ENCODE measurements around the gene TMEM54. TPM values are rescaled to one million over a fixed set of nuclear protein-coding genes. Genes with fewer than 3 reads are reported as not detected.
A peak's percentile ranks its signal among the peaks of the same experiment; 100 is the strongest.

TMEM54 gene
- total and polyA plus RNA-seq, 2 of the 13 experiments (the other 11 are each of a cell fraction or from before 2014, with no cell fraction given), result 2.5 to 2.9 TPM

DNA sequence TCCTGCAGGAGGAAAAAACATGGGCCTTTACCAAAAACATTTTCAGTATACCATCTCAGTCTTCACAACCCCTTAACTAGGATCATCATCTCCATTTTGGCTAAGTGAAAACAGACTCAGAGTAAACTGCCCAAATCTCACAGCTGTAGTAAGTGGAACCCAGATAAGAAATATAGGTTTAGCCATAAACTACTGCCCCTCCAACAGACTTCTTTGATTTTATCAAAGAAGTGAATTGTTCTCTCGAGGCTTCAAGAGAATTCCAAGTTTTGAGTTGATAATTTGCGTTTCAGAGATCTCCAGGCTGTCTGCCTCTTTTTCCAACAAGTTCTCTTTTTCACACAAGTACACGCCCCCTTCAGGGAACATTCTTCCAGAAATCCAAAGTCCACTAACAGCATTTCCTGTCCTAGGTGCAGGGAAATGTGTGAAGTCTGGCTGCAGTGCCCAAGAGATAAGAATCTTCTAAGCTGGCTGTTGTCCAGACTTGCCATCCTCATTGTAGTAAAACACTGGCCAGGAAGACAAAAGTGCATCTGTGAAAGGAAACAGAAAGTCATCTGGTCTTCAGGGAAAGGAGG, 32.6 kb upstream of the TMEM54 start (continued):
- TF ChIP-seq ZNF549 (CRISPR knock-in tag; IDR thresholded peaks at IDR 0.05) (no peak), ZNF44 (CRISPR knock-in tag; IDR thresholded peaks at IDR 0.05) (no peak), ZNF337 (CRISPR knock-in tag; IDR thresholded peaks at IDR 0.05; ENCODE audit: borderline replicate concordance, low read depth) (no peak), GTF2F1 (IDR thresholded peaks at IDR 0.05; ENCODE audit: low read length) (no peak), SKI (IDR thresholded peaks at IDR 0.05; ENCODE audit: partially characterized antibody) (peak; percentile 19), ZNF7 (CRISPR knock-in tag; IDR thresholded peaks at IDR 0.05) (no peak), ZFP36 (IDR thresholded peaks at IDR 0.05; ENCODE audit: borderline replicate concordance, low read depth, low read length, partially characterized antibody) (no peak), ZNF563 (CRISPR knock-in tag; IDR thresholded peaks at IDR 0.05) (no peak), ZNF572 (CRISPR knock-in tag; IDR thresholded peaks at IDR 0.05) (no peak), DMAP1 (CRISPR knock-in tag; IDR thresholded peaks at IDR 0.05) (peak; percentile 45; the same call in 1 of the 2 replicates), HMG20B (CRISPR knock-in tag; conservative IDR thresholded peaks at IDR 0.05) (peak; percentile 64), MED8 (CRISPR knock-in tag; IDR thresholded peaks at IDR 0.05; ENCODE audit: insufficient replicate concordance) (no peak), FOXK2 (IDR thresholded peaks at IDR 0.05) (no peak), ZNF33A (CRISPR knock-in tag; IDR thresholded peaks at IDR 0.05; ENCODE audit: borderline replicate concordance) (peak; percentile 33; the same call in 1 of the 2 replicates), IRX3 (CRISPR knock-in tag; IDR thresholded peaks at IDR 0.05; ENCODE audit: borderline replicate concordance, low read depth) (no peak), ATAD3A (CRISPR knock-in tag; IDR thresholded peaks at IDR 0.05) (no peak), NCOA1 (CRISPR knock-in tag; IDR thresholded peaks at IDR 0.05) (no peak), ZNF335 (CRISPR knock-in tag; IDR thresholded peaks at IDR 0.05) (peak; percentile 73; the same call in 1 of the 2 replicates), RBM22 (optimal IDR thresholded peaks at IDR 0.05; ENCODE audit: low read length) (no peak), U2AF1 (optimal IDR thresholded peaks at IDR 0.05; ENCODE audit: low read depth, low read length) (no peak), MEIS1 (CRISPR knock-in tag; IDR thresholded peaks at IDR 0.05; ENCODE audit: borderline replicate concordance) (peak; percentile 58; the same call in 1 of the 2 replicates), TARDBP (CRISPR knock-in tag; IDR thresholded peaks at IDR 0.05) (peak; percentile 84; the same call in 1 of the 2 replicates), MXD4 (CRISPR knock-in tag; IDR thresholded peaks at IDR 0.05) (no peak)
- TF ChIP-seq, protein P1, sequence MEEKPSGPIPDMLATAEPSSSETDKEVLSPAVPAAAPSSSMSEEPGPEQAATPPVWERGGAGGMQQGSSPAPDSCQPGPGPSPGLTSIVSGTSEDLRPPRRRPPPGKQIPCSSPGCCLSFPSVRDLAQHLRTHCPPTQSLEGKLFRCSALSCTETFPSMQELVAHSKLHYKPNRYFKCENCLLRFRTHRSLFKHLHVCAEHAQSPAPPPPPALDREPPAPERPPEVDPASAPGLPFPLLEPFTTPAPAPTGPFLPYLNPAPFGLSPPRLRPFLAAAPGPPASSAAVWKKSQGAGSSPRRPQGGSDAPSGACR (CRISPR knock-in tag; IDR thresholded peaks at IDR 0.05), result 0 out of 2 replicates have a peak, but pooled peaks have one; percentile 36
- TF ChIP-seq, protein P2, sequence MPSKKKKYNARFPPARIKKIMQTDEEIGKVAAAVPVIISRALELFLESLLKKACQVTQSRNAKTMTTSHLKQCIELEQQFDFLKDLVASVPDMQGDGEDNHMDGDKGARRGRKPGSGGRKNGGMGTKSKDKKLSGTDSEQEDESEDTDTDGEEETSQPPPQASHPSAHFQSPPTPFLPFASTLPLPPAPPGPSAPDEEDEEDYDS (CRISPR knock-in tag; IDR thresholded peaks at IDR 0.05), result peak; percentile 33
- TF ChIP-seq, protein P3, sequence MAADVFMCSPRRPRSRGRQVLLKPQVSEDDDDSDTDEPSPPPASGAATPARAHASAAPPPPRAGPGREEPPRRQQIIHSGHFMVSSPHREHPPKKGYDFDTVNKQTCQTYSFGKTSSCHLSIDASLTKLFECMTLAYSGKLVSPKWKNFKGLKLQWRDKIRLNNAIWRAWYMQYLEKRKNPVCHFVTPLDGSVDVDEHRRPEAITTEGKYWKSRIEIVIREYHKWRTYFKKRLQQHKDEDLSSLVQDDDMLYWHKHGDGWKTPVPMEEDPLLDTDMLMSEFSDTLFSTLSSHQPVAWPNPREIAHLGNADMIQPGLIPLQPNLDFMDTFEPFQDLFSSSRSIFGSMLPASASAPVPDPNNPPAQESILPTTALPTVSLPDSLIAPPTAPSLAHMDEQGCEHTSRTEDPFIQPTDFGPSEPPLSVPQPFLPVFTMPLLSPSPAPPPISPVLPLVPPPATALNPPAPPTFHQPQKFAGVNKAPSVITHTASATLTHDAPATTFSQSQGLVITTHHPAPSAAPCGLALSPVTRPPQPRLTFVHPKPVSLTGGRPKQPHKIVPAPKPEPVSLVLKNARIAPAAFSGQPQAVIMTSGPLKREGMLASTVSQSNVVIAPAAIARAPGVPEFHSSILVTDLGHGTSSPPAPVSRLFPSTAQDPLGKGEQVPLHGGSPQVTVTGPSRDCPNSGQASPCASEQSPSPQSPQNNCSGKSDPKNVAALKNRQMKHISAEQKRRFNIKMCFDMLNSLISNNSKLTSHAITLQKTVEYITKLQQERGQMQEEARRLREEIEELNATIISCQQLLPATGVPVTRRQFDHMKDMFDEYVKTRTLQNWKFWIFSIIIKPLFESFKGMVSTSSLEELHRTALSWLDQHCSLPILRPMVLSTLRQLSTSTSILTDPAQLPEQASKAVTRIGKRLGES (CRISPR knock-in tag; IDR thresholded peaks at IDR 0.05; ENCODE audit: borderline replicate concordance), result no peak
- TF ChIP-seq, protein P4, sequence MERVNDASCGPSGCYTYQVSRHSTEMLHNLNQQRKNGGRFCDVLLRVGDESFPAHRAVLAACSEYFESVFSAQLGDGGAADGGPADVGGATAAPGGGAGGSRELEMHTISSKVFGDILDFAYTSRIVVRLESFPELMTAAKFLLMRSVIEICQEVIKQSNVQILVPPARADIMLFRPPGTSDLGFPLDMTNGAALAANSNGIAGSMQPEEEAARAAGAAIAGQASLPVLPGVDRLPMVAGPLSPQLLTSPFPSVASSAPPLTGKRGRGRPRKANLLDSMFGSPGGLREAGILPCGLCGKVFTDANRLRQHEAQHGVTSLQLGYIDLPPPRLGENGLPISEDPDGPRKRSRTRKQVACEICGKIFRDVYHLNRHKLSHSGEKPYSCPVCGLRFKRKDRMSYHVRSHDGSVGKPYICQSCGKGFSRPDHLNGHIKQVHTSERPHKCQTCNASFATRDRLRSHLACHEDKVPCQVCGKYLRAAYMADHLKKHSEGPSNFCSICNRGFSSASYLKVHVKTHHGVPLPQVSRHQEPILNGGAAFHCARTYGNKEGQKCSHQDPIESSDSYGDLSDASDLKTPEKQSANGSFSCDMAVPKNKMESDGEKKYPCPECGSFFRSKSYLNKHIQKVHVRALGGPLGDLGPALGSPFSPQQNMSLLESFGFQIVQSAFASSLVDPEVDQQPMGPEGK (CRISPR knock-in tag; IDR thresholded peaks at IDR 0.05), result peak; percentile 60; the same call in 1 of the 2 replicates
